AG09319 (cell line): ENCODE measurements around the gene CD38.
"Not testable (repeated sequence)": the region's sequence is repeated elsewhere in the genome, so short reads cannot be mapped to it uniquely, and the experiment has no call there.

Experiments
- DNase-seq: peaks from one replicate; pipeline ENCODE4 v3.0.0-alpha.2; 2010; ENCODE audit warnings: low read depth; ENCODE audit errors: extremely low read depth
- TF ChIP-seq, protein P1 (sequence below): IDR thresholded peaks from 2 replicates; pipeline ENCODE4 v1.5.1; 2011; ENCODE audit warnings: low read depth, mild to moderate bottlenecking, inconsistent platforms, low read length, moderate library complexity

CD38 gene

DNA sequence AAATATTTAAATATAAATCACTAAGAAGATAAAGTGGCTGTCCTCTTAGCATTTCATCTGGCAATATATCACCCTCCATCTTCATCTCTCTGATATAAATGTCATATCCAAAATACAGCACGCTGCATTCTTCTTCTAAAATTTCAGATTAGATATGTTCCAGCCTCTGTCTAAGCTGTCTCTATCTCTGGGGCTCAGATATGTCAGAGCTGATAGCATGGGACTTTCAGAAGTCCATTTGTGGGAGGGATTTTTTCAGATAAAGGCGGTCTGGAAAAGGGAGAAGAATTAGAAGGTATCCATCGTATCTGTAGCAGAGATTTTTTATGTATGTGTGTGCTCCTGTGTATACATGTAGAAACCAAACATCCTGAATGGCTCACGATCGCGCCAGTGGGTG, 25.0 kb upstream of the CD38 start:
- TF ChIP-seq, protein P1, sequence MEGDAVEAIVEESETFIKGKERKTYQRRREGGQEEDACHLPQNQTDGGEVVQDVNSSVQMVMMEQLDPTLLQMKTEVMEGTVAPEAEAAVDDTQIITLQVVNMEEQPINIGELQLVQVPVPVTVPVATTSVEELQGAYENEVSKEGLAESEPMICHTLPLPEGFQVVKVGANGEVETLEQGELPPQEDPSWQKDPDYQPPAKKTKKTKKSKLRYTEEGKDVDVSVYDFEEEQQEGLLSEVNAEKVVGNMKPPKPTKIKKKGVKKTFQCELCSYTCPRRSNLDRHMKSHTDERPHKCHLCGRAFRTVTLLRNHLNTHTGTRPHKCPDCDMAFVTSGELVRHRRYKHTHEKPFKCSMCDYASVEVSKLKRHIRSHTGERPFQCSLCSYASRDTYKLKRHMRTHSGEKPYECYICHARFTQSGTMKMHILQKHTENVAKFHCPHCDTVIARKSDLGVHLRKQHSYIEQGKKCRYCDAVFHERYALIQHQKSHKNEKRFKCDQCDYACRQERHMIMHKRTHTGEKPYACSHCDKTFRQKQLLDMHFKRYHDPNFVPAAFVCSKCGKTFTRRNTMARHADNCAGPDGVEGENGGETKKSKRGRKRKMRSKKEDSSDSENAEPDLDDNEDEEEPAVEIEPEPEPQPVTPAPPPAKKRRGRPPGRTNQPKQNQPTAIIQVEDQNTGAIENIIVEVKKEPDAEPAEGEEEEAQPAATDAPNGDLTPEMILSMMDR: no peak
- DNase-seq: no peak

DNA sequence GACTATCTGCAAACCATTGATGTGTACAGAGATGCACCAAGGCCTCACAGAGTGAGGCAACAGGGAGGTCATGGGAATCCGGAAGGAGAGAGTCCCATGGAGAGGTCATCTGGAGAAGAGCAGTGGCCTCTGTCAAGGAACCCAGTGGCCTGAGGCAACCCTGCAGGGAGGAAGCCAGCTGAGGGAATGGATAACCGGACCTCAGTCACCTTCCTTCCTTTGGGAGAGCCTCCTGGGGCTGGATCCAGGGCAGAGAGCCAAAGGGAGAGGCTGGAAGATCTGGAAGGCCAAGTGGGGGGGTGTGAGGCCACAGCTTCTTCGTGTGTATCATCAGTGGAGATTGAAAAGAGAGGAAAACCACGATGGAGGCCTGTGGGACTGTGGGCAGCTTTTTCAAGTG, 24.3 kb upstream of the CD38 start:
- TF ChIP-seq, protein P1: no peak

DNA sequence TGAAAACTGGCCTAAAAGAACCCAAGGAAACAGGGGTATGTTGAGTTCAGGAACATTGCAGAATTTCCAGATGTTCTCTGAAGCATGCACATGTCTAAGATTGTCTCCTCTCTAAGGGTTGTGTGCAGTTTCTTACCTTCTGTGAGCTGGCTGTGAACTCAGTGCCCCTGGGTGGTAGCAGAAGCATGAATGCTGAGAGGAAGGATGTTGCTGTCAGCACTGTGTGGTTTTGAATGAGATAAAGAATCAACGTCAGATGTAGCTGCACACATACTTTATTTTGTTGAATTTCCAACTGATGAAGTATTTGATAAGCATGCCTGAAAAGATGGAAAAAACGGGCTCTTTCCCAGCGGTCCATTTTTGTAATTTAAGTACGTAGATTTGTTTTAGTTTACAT, 23.8 kb upstream of the CD38 start:
- TF ChIP-seq, protein P1: no peak
- no peak for DNase-seq

More for the DNA sequence above, 24.3 kb upstream of the CD38 start:
- no peak for DNase-seq

DNA sequence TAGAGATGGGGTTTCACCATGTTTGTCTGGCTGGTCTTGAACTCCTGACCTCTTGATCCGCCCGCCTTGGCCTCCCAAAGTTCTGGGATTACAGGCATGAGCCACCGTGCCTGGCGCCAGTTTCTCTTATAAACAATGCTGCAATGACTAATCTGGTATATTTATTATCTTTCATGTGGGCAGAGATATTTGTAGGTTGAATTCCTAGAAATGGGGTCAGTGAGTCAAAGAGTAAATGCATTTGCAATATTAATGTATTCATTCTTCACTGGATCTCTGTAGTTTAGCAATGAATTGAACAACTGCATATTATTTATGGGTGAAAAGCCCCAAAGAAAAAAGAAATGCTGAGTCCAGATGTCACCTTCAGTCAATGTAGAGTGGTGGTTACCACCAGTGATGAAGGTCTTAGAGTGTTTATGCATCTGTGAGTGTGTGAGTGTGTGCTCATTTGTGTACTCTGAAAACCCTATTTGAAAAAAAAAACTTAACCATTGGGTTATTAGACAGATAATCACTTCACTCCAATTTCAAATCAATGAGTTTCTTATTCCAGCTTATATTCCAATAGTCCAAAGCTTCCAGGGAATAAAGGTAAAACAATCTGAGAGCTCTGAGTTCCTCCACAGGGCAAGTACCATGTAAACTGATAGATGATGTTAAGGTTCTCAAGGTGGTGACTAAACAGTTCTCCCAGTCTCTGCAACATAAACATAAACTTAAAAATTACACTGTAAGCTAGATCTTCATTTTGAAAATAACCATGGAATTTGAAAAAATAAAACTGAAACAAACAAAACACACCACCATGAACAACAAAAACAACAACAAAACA, 22.6 kb upstream of the CD38 start:
- TF ChIP-seq, protein P1: no peak
- DNase-seq: no peak

DNA sequence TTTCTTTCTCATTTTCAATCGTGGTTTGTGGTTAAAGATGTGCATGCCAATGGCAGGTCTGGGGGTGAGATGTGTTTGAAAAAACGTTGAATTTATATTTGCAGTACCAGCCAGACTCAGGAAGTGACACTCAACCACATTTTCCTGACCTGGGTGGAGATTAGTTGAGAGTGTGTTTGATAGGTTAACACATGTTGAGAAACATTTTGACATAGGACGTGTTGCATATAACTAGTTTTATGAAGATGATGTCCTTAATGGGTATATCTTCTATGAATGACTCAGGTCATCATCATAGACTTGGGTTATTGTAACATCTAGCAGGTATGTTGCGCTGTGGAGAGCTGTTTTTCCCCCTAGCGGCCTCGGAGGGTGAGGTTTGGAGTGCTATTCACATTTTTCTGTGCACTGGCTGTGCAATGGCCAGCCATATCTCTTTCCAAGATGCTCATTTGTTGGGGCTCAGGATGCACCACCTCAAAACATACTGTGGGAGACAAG, 21.7 kb upstream of the CD38 start:
- TF ChIP-seq, protein P1: no peak
- no peak for DNase-seq

DNA sequence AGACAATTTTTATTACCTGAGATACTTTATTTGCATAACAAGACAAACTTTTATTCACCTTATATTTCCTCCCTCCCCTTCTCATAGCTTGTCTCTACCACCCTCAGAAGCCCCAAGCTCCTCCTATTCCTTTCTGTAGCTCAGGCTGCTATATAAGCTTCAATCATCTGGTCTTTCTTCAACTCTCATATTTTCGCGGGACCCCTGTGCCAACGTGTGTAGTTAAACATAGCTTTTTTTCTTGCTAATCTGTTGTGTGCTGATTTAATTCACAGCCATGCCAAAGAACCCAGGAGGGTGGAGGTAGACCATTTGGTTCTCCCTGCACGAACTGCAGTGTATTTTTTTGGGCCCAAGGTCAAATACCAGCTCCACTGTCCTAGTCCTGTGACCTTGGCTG, 21.1 kb upstream of the CD38 start:
- TF ChIP-seq, protein P1: no peak

DNA sequence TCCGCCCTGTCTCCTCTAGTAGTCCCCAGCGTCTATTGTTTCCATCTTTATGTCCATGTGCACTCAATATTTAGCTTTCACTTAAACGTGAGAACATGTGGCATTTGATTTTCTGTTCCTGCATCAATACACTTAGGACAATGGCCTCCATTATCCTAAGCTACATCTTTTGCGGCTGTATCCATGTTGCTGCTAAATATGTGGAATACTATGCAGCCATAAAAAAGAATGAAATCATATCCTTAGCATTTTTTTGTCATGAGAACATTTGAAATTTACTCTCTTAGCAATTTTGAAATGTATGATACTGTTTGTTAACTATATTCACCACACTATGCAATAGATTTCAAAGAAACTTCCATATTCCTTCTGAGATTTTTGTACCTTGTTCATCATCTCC, 19.8 kb upstream of the CD38 start:
- TF ChIP-seq, protein P1: no peak
- no peak for DNase-seq

More for the DNA sequence above, 21.1 kb upstream of the CD38 start:
- no peak for DNase-seq

DNA sequence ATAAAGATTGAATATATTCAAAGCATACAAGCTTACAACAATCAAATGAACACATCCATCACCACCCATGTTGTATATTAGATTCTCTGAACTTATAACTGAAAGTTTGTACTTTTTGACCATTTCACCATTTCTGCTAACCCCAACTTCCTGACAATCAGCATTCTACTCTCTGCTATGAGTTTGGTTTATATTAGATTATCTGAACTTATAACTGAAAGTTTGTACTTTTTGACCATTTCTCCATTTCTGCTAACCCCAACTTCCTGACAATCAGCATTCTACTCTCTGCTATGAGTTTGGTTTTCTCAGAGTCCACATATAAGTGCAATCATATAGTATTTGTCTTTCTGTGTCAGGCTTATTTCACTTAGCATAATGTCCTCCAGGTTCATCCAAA, 15.7 kb upstream of the CD38 start:
- DNase-seq: not testable (repeated sequence)
